GM12878 (cell line): ENCODE measurements around the gene PCBP4. TPM values are rescaled to one million over a fixed set of nuclear protein-coding genes. Genes with fewer than 3 reads are reported as not detected.

ENCODE experiments used
- ATAC-seq: fragments of 200-7000 bp; cut with Tn5 transposase; 3 replicates; pipeline ENCODE4 v1.9.1; 2020; ENCODE audit warnings: mild to moderate bottlenecking, moderate library complexity
- BruUV-seq: library from RNA; stranded (reverse); fragments of 400-500 nt; replicated peaks from 2 replicates; lab custom pipeline; 2021; lab: Mats Ljungman, UMichigan
- CTCF ChIA-PET: fragments of 300-600 bp; sonication (Branson Sonifier 250); formaldehyde crosslinking; extraction: SDS; loops from one replicate; lab custom pipeline; 2021; ENCODE audit warnings: inconsistent platforms; lab: Yijun Ruan, JAX
- POLR2A ChIA-PET: fragments of 350-600 bp; formaldehyde crosslinking; extraction: SDS; loops from one replicate; lab custom pipeline; 2021; ENCODE audit warnings: inconsistent platforms; lab: Charles Lee
- RAD21 ChIA-PET: fragments of 300-600 bp; sonication (Branson Sonifier 250); formaldehyde crosslinking; loops from one replicate; lab custom pipeline; 2023; ENCODE audit warnings: antibody characterized with exemption; ENCODE audit not compliant: unreplicated experiment; lab: Charles Lee
- SMC1A ChIA-PET: fragments of 300-600 bp; sonication (Branson Sonifier 250); formaldehyde crosslinking; loops from one replicate; lab custom pipeline; 2023; ENCODE audit not compliant: unreplicated experiment, uncharacterized antibody; lab: Charles Lee
- DNase-seq: peaks from one replicate; pipeline ENCODE4 v3.0.0-alpha.2; 2011; ENCODE audit warnings: low read depth, low spot score
- FAIRE-seq: peaks from 3 replicates; lab custom pipeline; 2011; peaks lifted over from hg19 to GRCh38; lab: Jason Lieb, UNC
- H2AFZ ChIP-seq: 2 replicates; pipeline ENCODE4 v1.6.0; 2011; ENCODE audit warnings: low read depth, low read length, control low read depth; ENCODE audit not compliant: control insufficient read depth
- H3K27ac ChIP-seq: 2 replicates; pipeline ENCODE4 v1.5.1; 2011; ENCODE audit warnings: control low read depth; ENCODE audit not compliant: control insufficient read depth, insufficient read depth
- H3K27me3 ChIP-seq, 2 experiments: replicated peaks in 1 of 2; 2 replicates each; pipeline versions ENCODE4 v1.6.0 to v1.6.1; 2011; ENCODE audit warnings: low read length in 1 of 2; ENCODE audit not compliant: control insufficient read depth in 2 of 2, insufficient read depth in 2 of 2
- H3K36me3 ChIP-seq, 2 experiments: 2 replicates each; pipeline ENCODE4 v1.5.1; 2011; ENCODE audit warnings: low read length in 1 of 2; ENCODE audit not compliant: control insufficient read depth in 2 of 2, insufficient read depth in 2 of 2
- H3K4me1 ChIP-seq: 2 replicates; pipeline ENCODE4 v1.6.1; 2011; ENCODE audit warnings: mild to moderate bottlenecking, low read length, moderate library complexity, mixed read lengths; ENCODE audit not compliant: control insufficient read depth, insufficient read depth
- H3K4me2 ChIP-seq: 2 replicates; pipeline ENCODE4 v1.6.0; 2011; ENCODE audit warnings: control low read depth; ENCODE audit not compliant: control insufficient read depth, insufficient read depth
- H3K4me3 ChIP-seq: fragments of 200-600 bp; sonication (generic); 2 replicates; pipeline ENCODE4 v1.5.1; 2016
- H3K79me2 ChIP-seq: 2 replicates; pipeline ENCODE4 v1.6.0; 2011; ENCODE audit warnings: low read length; ENCODE audit not compliant: control insufficient read depth, insufficient read depth
- H3K9ac ChIP-seq: 2 replicates; pipeline ENCODE4 v1.8.0; 2011; ENCODE audit warnings: low read length, control low read depth, mixed read lengths; ENCODE audit not compliant: control insufficient read depth, insufficient read depth
- H3K9me3 ChIP-seq: replicated peaks from 3 replicates; pipeline ENCODE4 v1.5.1; 2011; ENCODE audit warnings: mild to moderate bottlenecking, low read length; ENCODE audit not compliant: control insufficient read depth, insufficient read depth
- H4K20me1 ChIP-seq: 2 replicates; pipeline ENCODE4 v1.6.0; 2011; ENCODE audit not compliant: control insufficient read depth, insufficient read depth
- EGR1 ChIP-seq, 2 experiments: IDR thresholded peaks; 1 replicate in 1 of 2; 2 replicates in 1 of 2; pipeline ENCODE4 v1.6.1; 2011 to 2012; ENCODE audit warnings: low read depth in 2 of 2, low read length in 2 of 2, borderline replicate concordance in 1 of 2, mild to moderate bottlenecking in 1 of 2, moderate library complexity in 1 of 2
- IKZF1 ChIP-seq: fragments of 450-650 bp; conservative IDR thresholded peaks from 2 replicates; pipeline ENCODE4 v1.6.1; 2017; ENCODE audit warnings: antibody characterized with exemption, mild to moderate bottlenecking
- MLLT1 ChIP-seq: fragments of 450-650 bp; IDR thresholded peaks from 2 replicates; pipeline ENCODE4 v1.6.1; 2016; ENCODE audit warnings: mild to moderate bottlenecking
- SPI1 ChIP-seq: IDR thresholded peaks from 2 replicates; pipeline ENCODE4 v1.6.1; 2011; ENCODE audit warnings: low read depth, mild to moderate bottlenecking, low read length, moderate library complexity, borderline replicate concordance; ENCODE audit not compliant: insufficient read depth
- SRF ChIP-seq, 2 experiments: IDR thresholded peaks; 2 replicates each; pipeline ENCODE4 v1.6.1; 2011; ENCODE audit warnings: low read depth in 2 of 2, low read length in 2 of 2, mild to moderate bottlenecking in 1 of 2, moderate library complexity in 1 of 2
- ZSCAN29 ChIP-seq: fragments of 450-650 bp; IDR thresholded peaks from 2 replicates; pipeline ENCODE4 v1.6.1; 2017; ENCODE audit warnings: mild to moderate bottlenecking, moderate library complexity
- WGBS: methylation state at CpG from one replicate; pipeline ENCODE4 v1.1.6; 2016; ENCODE audit warnings: low lambda C conversion rate; ENCODE audit not compliant: insufficient replicate concordance, insufficient coverage; ENCODE audit errors: missing lambda C conversion rate; 5-methylcytosine and 5-hydroxymethylcytosine counted together
- in situ Hi-C: fragments of 300-500 bp; cut with MboI; formaldehyde crosslinking; loops from 9 replicates; pipeline ENCODE4 v1.14.3; 2018; ENCODE audit warnings: mixed read lengths
- intact Hi-C: fragments of 100-400 bp; cut with micrococcal nuclease; formaldehyde crosslinking; loops from one replicate; pipeline ENCODE4 v1.14.2; 2022; ENCODE audit not compliant: unreplicated experiment
- polyA plus RNA-seq, 11 experiments: library from polyadenylated mRNA; depleted of rRNA in 4 of 11; unstranded in 6 of 11; stranded (reverse) in 5 of 11; fragments of >200 nt; fragmentation: Nextera tagmentation in 4 of 11; fragmentation: Illumina TruSeq in 1 of 11; extraction: Ambion mirVana in 4 of 11; extraction: Trizol in 1 of 11; gene quantifications; 1 replicate in 1 of 11; 2 replicates in 10 of 11; pipeline versions ENCODE4 v1.2.1 to v1.2.3, GENCODE V29; 2011 to 2016; ENCODE audit warnings: inconsistent platforms in 2 of 11, missing spikeins in 2 of 11, low read depth in 1 of 11
- total RNA-seq, 4 experiments: library from RNA; depleted of rRNA in 3 of 4; stranded (reverse); fragments of >200 nt in 3 of 4; fragmentation: Illumina TruSeq in 1 of 4; extraction: Trizol in 1 of 4; gene quantifications; 2 replicates each; pipeline versions ENCODE4 v1.2.1 to v1.2.3, GENCODE V29; 2013 to 2021

PCBP4 gene
- total and polyA plus RNA-seq, 10 of the 15 experiments (the other 5 are each of a cell fraction or from before 2014, with no cell fraction given) = 0.05 to 14.5 (median 4.2) TPM

GRCh38 chr3:52005571-52005986 is 38.3 kb upstream of the PCBP4 start:
- Histone ChIP-seq H3K4me2 (peak overlapping the region; percentile 33; the same call in 1 of the 2 replicates), H3K9me3 (no peaks in the 10 kb centered on the region), H3K4me1 (peaks cover 12% of the 10 kb centered on the region), H3K36me3 (no peaks in the 10 kb centered on the region), H3K27ac (no peak overlapping the region), H3K27me3 (no peaks in the 10 kb centered on the region; a peak in 1 of 4 replicates), H4K20me1 (no peaks in the 10 kb centered on the region), H3K9ac (no peak overlapping the region), H3K79me2 (no peaks in the 10 kb centered on the region), H2AFZ (0 out of 2 replicates have a peak overlapping the region, but pooled peaks have one; percentile 29), H3K4me3 (no peak overlapping the region)
- SMC1A ChIA-PET = interaction anchor here (1.0 to 7.7 kb wide), 9 partner anchors 11 to 143 kb away, joined by 3 to 179 read pairs (median 5); partner anchors contain the start of gene DUSP7
- CTCF ChIA-PET = interaction anchor here (0.8 to 10.6 kb wide), 10 partner anchors 10 to 148 kb away, joined by 3 to 334 read pairs (median 18); partner anchors contain the start of genes ACY1 and DUSP7
- intact Hi-C loops = no loop called here
- WGBS = 34% methylated on average over 13 of the region's 15 CpGs
- FAIRE-seq = no peak
- POLR2A ChIA-PET = interaction anchor here (0.5 to 1.4 kb wide), 5 partner anchors 8 to 50 kb away, joined by 4 to 6 read pairs (median 4); partner anchors contain the start of gene DUSP7
- RAD21 ChIA-PET = interaction anchor here (2.4 to 8.5 kb wide), 7 partner anchors 16 to 139 kb away, joined by 21 to 165 read pairs (median 51); partner anchors contain the start of gene DUSP7
- in situ Hi-C loops = no loop called here
- no peak for ATAC-seq
- no TSS peak for BruUV-seq
- TF ChIP-seq MLLT1 = peak; percentile 91
- TF ChIP-seq SPI1 = no peak; the same call in 1 of the 2 replicates
- no peak for TF ChIP-seq ZSCAN29
- peak; percentile 43 for TF ChIP-seq IKZF1
- peak in 1 of 2 experiments; percentile 45; a peak in 1 of 3 replicates for TF ChIP-seq EGR1 (IDR thresholded peaks at IDR 0.05; ENCODE audit: borderline replicate concordance in 1 of 2, low read depth in 2 of 2, low read length in 2 of 2)
- TF ChIP-seq SRF (IDR thresholded peaks at IDR 0.05; ENCODE audit: low read depth in 2 of 2, low read length in 2 of 2) = no peak
- no peak for DNase-seq
